HG03571 (cell line): Measurements from ENCODE around the gene SCFD2.
"Not testable (repeated sequence)": the region's sequence is repeated elsewhere in the genome, so short reads cannot be mapped to it uniquely, and the experiment has no call there.

Experiments used
- ATAC-seq: cut with Tn5 transposase; IDR thresholded peaks from one replicate; pipeline ENCODE4 v1.9.1; 2021; ENCODE audit not compliant: unreplicated experiment

SCFD2 gene

GRCh38 chr4:53346920-53347852 lies 18.7 kb downstream of the SCFD2 start:
- no peak for ATAC-seq

- not testable (repeated sequence) for ATAC-seq
These were observed 19.5 kb downstream of the SCFD2 start for GRCh38 chr4:53346392-53346791.

- not testable (repeated sequence) for ATAC-seq
These were observed 25.7 kb downstream of the SCFD2 start for GRCh38 chr4:53340145-53340544.

GRCh38 chr4:53334916-53335315 lies 30.9 kb downstream of the SCFD2 start:
- not testable (repeated sequence) for ATAC-seq

DNA sequence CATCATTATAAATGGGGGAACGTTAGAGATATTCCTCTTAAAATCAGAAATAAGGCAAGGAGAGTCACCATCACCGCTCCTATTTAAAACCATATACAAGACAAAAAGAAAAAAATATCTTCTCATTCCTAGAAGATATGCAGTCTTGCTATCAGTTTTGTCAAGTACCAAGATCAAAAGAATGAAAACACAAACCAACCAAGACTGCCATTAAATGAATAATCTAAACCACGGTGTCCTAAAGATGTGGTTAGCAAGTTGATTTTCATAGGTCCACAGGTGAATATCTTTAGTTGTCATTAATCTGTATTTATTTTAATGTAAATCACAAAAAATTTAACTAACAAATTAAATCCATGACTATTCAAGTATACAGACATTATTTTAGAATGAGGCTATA lies 39.3 kb downstream of the SCFD2 start:
- no peak for ATAC-seq

DNA sequence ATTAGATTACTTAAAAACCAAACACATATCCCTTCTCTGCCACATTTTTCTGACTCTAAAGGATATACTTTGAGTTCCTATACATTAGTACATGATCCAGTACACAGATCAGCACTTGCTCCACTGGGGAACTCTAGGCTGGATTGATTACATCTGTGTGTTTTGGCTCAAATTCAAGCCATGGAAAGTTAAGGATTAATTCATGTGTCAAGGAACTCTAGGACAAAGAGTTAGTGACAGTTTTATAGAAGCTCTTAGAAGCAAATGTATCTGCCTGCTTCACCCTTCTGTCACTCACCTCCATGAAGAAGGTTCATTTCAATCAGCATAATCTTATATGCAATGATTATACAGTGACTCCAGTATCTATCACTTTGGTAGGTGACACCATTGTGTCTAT lies 43.2 kb downstream of the SCFD2 start:
- ATAC-seq, result no peak

GRCh38 chr4:53321984-53322289 lies 43.9 kb downstream of the SCFD2 start:
- ATAC-seq, result no peak

- ATAC-seq, result no peak
These were observed 44.5 kb downstream of the SCFD2 start for GRCh38 chr4:53321151-53321983.

DNA sequence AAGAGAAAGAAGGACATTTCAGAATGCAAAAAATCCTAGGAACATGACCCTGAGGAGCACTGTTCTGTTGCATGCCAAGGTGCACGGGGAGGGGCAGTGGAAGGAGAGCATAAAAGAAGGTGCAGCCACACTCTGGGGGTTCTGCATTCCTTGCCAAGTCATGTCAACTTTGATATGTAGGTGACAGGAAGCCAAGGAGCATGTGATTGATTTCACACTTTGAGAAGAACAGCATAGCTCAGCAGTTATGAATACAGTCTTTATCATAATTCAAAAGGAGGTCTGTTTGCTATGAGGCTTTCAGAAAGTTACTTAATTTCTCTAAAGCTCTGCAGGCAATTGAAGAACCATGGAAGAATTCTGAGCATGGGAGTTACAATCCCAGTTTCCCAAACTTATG lies 50.6 kb downstream of the SCFD2 start:
- no peak for ATAC-seq

- ATAC-seq, result no peak
These were observed 51.6 kb downstream of the SCFD2 start for GRCh38 chr4:53314252-53314651.

GRCh38 chr4:53313510-53313909 lies 52.4 kb downstream of the SCFD2 start:
- ATAC-seq, result no peak

DNA sequence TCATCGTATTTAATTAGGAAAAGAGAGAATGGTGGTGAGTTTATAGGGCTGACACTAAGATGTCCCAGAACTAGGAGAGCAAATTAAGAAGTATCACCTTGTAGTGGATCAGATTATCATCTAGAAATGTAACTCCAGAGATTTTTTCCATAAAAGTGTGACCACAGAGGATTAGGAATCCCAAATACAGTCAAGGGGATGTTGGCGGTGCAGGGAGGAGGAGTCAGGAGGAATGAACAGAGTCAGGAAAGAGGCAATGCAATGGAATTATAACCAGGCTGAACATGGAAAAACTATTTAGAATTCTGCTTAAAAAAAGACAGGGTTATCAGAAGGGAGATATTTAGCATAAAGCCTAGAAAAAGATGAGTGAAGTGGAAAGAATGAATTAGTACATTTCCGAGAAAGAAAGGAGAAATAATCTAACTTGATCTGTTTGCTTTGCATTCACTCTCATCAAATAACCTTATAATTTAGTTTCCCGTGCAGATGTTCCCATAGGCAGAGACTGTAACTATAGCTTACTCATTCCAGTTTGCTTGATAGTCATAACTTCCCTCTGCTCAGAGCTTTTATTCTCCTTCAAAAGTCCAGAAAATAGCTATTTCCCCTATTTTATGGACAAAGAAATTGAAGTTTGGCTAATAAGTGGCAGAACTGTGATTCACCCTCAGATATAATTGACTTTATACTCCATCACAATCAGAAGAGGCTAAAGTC lies 56.4 kb downstream of the SCFD2 start:
- ATAC-seq, result no peak

- no peak for ATAC-seq
These were observed 57.8 kb downstream of the SCFD2 start for GRCh38 chr4:53307819-53308780.

- ATAC-seq, result no peak
These were observed 58.7 kb downstream of the SCFD2 start for GRCh38 chr4:53307210-53307609.

DNA sequence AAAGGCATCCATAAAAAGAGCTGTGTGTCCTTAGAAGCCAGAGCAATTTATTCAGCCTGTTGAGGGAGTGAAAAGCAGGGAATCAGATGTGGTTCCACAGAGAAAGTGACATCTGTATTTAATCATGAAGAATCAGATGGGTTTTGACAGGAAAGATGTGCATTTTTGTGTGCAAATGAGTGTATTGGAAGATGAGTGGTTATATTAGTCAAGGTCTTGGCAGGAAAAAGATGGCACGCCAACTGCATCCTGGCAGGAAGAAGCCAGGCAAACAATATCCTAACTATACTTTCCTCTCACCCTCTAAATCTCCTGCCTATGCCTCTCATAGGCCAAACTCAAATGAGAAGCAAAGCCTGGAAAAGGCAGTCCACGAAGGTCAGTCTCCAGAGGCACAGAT lies 59.1 kb downstream of the SCFD2 start:
- no peak for ATAC-seq

DNA sequence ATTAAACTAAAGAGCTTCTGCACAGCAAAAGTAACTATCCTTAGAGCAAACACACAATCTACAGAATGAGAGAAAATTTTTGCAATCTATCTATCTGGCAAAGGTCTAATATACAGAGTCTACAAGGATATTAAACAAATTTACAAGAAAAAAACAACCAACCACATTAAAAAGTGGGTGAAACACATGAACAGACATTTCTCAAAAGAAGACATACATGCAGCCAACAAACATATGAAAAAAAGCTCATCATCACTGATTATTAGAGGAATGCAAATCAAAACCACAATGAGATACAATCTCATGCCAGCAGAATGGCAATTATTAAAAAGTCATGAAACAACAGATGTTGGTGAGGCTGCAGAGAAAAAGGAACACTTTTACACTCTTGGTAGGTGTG lies 73.7 kb downstream of the SCFD2 start:
- ATAC-seq, result not testable (repeated sequence)

- no peak for ATAC-seq
These were observed 84.4 kb downstream of the SCFD2 start for GRCh38 chr4:53281438-53281837.

DNA sequence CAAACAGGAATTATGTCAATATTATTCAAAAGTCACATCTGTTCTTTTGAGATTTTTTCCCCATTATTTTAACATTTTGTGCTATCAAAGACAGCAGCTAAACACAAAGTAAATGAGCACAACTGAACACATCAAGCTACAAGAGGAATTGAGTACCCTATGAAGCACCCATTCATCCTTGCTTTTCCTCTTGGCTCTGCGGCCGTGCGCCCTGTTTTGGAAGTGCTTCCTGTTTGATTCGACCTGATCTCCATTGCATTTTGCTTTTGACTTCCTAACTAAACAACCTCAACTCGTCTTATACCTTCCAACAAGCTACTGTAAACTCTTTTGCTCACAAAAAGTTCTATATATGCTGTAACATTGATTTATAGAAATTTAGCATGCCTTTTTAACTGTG lies 85.0 kb downstream of the SCFD2 start:
- no peak for ATAC-seq

- no peak for ATAC-seq
These were observed 91.1 kb downstream of the SCFD2 start for GRCh38 chr4:53274609-53275268.

DNA sequence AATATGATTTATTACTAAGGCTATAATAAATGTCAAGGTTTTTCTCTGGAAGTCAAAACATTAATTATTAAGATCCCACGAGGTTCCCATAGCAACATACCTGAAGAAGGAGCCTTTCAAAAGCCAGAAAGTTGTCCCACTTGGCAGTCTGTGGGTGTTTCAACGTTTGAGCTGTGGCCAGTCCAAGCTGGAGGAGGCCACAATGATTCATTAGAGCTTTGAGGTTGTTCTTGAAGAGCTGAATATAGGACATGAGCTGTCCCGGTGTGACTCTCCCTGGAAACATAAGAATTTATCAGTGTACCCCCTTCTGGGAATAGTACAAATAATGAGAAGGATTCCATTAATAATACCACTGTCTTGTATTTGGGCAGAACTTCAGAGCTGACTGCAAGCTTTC lies 92.1 kb downstream of the SCFD2 start:
- ATAC-seq, result no peak
